ENCODE results near the gene SELENON. TPM values are rescaled to one million over a fixed set of nuclear protein-coding genes. Genes with fewer than 3 reads are reported as not detected.

Gene SELENON
- total and polyA plus RNA-seq, 9 of the 15 experiments (the other 6 are each of a cell fraction or from before 2014, with no cell fraction given): 0.43 to 26.7 (median 7.0) TPM

DNA sequence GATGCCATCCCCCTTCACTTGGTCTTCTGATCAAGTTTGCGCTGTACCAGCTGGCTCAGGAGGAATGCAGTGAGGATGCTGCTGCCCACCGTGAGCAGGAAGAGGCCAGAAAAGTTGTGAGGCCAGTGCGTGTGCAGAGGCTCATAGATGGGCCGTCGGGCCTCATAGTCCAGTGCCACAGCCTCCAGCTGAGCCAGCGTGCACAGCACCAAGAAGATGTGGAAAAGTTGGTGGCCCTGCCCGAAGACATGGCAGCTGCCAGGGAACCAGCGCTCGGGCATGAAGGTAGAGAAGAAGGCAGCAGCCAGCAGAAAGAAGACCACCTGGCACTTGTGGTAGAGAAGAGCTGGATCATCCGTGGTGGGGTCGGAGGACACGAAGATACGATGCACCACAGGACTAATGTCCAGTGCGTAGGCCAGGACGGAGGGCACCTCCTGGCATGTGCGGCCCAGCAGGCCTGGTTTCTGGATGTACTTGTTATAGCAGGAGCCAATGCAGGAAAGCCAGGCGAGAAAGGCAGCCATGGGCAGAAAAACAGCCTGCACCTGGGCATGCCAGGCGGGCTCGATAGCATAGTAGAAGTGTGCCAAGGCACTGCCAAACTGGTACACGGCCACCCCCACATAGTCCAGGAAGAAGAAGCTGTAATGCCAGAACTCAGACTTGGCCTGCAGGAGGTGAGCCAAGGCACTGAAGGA is 62.9 kb downstream of the SELENON start (continued):
- no peak for TF ChIP-seq ZNF124 (CRISPR knock-in tag; IDR thresholded peaks at IDR 0.05)
- TF ChIP-seq, protein P1, sequence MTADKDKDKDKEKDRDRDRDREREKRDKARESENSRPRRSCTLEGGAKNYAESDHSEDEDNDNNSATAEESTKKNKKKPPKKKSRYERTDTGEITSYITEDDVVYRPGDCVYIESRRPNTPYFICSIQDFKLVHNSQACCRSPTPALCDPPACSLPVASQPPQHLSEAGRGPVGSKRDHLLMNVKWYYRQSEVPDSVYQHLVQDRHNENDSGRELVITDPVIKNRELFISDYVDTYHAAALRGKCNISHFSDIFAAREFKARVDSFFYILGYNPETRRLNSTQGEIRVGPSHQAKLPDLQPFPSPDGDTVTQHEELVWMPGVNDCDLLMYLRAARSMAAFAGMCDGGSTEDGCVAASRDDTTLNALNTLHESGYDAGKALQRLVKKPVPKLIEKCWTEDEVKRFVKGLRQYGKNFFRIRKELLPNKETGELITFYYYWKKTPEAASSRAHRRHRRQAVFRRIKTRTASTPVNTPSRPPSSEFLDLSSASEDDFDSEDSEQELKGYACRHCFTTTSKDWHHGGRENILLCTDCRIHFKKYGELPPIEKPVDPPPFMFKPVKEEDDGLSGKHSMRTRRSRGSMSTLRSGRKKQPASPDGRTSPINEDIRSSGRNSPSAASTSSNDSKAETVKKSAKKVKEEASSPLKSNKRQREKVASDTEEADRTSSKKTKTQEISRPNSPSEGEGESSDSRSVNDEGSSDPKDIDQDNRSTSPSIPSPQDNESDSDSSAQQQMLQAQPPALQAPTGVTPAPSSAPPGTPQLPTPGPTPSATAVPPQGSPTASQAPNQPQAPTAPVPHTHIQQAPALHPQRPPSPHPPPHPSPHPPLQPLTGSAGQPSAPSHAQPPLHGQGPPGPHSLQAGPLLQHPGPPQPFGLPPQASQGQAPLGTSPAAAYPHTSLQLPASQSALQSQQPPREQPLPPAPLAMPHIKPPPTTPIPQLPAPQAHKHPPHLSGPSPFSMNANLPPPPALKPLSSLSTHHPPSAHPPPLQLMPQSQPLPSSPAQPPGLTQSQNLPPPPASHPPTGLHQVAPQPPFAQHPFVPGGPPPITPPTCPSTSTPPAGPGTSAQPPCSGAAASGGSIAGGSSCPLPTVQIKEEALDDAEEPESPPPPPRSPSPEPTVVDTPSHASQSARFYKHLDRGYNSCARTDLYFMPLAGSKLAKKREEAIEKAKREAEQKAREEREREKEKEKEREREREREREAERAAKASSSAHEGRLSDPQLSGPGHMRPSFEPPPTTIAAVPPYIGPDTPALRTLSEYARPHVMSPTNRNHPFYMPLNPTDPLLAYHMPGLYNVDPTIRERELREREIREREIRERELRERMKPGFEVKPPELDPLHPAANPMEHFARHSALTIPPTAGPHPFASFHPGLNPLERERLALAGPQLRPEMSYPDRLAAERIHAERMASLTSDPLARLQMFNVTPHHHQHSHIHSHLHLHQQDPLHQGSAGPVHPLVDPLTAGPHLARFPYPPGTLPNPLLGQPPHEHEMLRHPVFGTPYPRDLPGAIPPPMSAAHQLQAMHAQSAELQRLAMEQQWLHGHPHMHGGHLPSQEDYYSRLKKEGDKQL (CRISPR knock-in tag; IDR thresholded peaks at IDR 0.05; ENCODE audit: borderline replicate concordance): 0 out of 2 replicates have a peak, but pooled peaks have one; percentile 31
- no peak for TF ChIP-seq ZNF77 (CRISPR knock-in tag; IDR thresholded peaks at IDR 0.05)
- TF ChIP-seq, protein P2, sequence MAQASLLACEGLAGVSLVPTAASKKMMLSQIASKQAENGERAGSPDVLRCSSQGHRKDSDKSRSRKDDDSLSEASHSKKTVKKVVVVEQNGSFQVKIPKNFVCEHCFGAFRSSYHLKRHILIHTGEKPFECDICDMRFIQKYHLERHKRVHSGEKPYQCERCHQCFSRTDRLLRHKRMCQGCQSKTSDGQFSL (CRISPR knock-in tag; IDR thresholded peaks at IDR 0.05): no peak
- TF ChIP-seq, protein P2 (tag; IDR thresholded peaks at IDR 0.05): no peak
- no peak for TF ChIP-seq RBM14 (IDR thresholded peaks at IDR 0.05; ENCODE audit: borderline replicate concordance, insufficient read depth, low read depth, low read length)
- TF ChIP-seq SRSF3 (IDR thresholded peaks at IDR 0.05; ENCODE audit: insufficient read depth, low read length): no peak
- TF ChIP-seq, protein P3, sequence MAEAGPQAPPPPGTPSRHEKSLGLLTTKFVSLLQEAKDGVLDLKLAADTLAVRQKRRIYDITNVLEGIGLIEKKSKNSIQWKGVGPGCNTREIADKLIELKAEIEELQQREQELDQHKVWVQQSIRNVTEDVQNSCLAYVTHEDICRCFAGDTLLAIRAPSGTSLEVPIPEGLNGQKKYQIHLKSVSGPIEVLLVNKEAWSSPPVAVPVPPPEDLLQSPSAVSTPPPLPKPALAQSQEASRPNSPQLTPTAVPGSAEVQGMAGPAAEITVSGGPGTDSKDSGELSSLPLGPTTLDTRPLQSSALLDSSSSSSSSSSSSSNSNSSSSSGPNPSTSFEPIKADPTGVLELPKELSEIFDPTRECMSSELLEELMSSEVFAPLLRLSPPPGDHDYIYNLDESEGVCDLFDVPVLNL (CRISPR knock-in tag; IDR thresholded peaks at IDR 0.05; ENCODE audit: low read depth): 0 out of 2 replicates have a peak, but pooled peaks have one; percentile 20
- TF ChIP-seq ZNF212 (CRISPR knock-in tag; IDR thresholded peaks at IDR 0.05): no peak
- no peak for TF ChIP-seq ZNF583 (CRISPR knock-in tag; IDR thresholded peaks at IDR 0.05)

Data from K562 (cell line).